Measurements from ENCODE around the gene OGDH.

GRCh38 chr7:44625526-44626471 lies 19.4 kb downstream of the OGDH start:
- TF ChIP-seq CTCF (IDR thresholded peaks at IDR 0.05) (no peak), POLR2A (IDR thresholded peaks at IDR 0.05) (no peak)
